Lung microvascular endothelial cell (primary cell): Measurements from ENCODE around the gene MCRIP2. TPM values are rescaled to one million over a fixed set of nuclear protein-coding genes. Genes with fewer than 3 reads are reported as not detected.
A peak's percentile ranks its signal among the peaks of the same experiment; 100 is the strongest.

Source experiments
- DNase-seq, 2 donors: peaks; one replicate each; pipeline versions ENCODE4 v3.0.0 to v3.0.0-alpha.2; 2010; ENCODE audit warnings: low read depth in 2 of 2
- total RNA-seq: library from RNA; depleted of rRNA; stranded (reverse); fragments of >200 nt; gene quantifications from 2 replicates; pipeline ENCODE4 v1.2.1, GENCODE V29; 2014

The MCRIP2 gene
- total RNA-seq, 1 donor from 2014 or later: 11.9 TPM

GRCh38 chr16:631808-632358, 9.7 kb upstream of the MCRIP2 start:
- DNase-seq: no peak

- no peak for DNase-seq
These were observed 8.9 kb upstream of the MCRIP2 start for GRCh38 chr16:632486-633335.

GRCh38 chr16:633336-634050, 8.1 kb upstream of the MCRIP2 start:
- no peak for DNase-seq

DNA sequence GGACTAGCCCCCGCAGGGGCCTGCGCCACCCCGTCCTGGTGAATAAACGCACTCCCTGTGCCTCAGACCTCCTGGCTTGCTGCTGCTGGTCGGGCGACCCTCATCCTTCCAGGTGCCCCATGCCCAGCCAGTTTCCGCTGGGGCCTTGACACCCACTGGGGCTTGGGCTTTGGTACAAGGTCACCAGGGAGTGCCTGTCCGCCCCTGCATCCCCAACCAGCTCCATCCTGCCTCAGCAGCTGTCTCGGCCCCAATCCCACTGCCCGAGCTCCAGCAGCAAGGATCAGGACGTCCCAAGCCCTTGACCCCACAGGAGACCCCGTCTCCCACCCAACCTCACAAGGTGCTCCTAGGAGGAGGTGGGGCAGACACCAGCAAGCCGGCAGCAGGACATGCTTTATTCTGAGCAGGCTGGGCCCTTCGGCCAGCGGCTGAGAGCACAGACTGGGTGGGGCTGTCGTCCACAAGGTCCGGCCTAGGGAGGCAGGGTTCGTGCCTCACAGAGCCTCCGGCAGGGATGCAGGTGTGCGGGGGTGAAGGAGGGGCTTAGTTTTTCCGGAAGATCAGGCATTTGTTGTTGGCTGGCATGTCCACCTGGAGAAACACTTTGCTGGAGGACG, 7.5 kb upstream of the MCRIP2 start:
- no peak for DNase-seq

GRCh38 chr16:634996-635395, 6.6 kb upstream of the MCRIP2 start:
- no peak for DNase-seq

- DNase-seq: no peak
These were observed 5.9 kb upstream of the MCRIP2 start for GRCh38 chr16:635573-636205.

DNA sequence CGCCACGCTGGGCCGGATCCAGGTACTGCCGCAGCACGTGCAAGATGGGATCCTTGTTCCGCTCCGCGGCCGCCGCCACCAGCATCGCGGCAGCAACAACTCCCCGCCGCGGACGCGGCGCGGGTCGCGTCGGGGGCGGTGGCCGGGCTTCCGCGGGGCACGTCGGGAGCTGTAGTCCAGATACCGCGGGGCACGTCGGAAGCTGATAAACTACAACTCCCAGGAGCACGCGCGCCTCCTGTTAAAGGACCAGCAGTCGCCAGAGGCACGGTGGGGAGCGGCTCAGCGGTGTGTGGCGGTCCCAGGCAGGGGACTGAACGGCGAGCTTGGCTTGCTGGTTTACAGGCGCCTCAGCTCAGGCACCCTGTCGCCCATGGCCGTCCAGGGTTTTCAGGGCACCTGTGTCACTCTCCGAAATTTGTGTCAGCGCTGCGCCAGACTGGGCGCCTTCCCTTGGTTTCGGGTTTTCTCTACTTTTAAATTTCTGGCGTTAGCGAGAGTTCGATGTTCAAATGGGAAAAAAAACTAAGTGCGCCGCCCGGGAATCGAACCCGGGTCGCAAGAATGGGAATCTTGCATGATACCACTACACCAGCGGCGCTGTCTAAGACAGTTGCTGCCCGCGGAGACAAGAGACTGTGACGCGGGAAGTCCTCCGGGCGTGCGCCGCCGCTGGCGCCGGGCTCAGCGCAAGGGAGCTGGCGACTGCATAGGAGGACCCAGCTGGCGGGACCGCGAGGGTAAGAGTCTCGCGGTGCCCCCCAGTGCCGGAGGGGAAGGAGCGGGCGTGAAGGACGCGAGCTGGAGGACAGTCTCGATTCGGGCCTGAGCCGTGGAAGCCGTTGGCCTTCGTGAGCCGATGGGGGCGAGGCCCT, 5.2 kb upstream of the MCRIP2 start, which contains the start of gene METTL26:
Gene METTL26, minus strand, starts transcription at position 100 of the 875 bp plus-strand sequence. Its CDS starts 15 bp downstream, at position 85.
- DNase-seq: peak; percentile 96 to 97

- DNase-seq: peak; percentile 89 to 94
These were observed 4.3 kb upstream of the MCRIP2 start for GRCh38 chr16:637081-638018.

DNA sequence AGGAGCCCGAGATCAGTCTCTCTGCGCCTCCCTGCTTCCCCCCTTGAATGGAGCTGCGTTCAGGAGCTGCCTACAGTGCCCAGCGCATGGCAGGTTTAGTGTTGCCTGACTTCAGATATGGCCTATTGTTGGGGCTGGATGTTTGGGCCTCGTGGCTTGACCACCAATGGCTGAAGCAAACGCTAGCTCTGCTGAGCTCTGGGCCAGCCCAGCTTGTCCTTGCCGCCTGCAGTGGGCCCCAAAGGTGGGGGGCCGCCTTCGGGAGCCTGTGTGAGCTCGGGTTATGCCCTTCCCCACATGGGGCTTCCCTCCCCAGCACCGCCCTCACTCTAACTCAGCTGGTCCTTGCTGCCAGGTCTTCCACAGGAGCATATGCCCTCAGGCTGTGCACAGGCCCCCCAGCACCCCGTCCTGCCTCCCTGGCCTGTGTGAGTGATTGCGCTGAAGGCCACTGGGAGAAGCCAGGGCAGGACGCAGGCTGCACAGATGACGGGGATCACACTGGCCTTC, 3.5 kb upstream of the MCRIP2 start:
- DNase-seq: no peak

GRCh38 chr16:638836-639235, 2.8 kb upstream of the MCRIP2 start:
- no peak for DNase-seq

- DNase-seq: no peak
These were observed 1.0 kb upstream of the MCRIP2 start for GRCh38 chr16:640614-641013.

DNA sequence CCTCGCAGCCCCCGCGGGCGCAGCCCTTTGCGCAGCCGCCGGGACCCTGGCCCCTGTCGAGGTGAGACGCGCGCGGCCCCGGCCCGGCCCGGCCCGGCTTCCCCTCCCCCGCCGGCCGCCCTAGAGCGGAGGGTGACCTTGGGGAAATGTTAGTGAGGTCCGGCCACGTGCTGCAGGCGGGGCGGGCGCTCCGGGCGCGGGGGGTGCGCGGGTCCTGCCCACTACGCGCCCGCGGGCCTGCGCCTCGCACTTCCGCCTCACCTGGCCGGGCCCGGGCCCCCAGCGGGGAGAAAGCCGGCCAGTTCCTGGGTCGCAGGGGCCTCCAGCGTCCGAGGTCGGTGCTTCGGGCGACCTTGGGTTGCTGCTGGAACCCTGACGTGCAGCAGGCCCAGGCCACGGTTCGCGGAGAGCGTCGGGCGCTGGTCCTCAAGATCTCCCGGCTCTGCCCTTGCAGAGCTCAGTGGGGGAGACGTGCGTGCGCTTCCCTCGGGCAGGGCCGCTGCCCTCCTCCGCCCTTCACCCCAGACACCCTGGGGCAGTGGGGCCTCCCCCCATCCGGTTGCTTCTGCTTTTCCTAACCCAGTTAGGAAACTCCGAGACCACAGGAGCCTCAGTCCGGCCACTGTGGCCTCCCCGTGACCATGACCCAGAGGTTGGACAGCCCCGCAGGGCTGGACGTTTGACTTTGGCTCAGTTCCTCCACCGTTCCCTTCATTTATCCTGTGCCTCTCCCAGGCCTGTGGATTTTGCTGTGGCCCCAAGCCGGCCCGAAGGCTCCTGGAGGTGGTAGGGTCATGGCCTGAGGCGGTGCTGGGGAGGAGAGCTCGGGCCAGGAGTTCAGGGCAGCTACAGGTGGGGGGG, 791 bp downstream of the MCRIP2 start:
- DNase-seq: peak in 1 of 2 donors; percentile 22

GRCh38 chr16:643050-643368, 1.4 kb downstream of the MCRIP2 start:
- no peak for DNase-seq

- no peak for DNase-seq
These were observed 2.9 kb downstream of the MCRIP2 start for GRCh38 chr16:644556-644955.

GRCh38 chr16:645852-646678, 4.4 kb downstream of the MCRIP2 start:
- no peak for DNase-seq

DNA sequence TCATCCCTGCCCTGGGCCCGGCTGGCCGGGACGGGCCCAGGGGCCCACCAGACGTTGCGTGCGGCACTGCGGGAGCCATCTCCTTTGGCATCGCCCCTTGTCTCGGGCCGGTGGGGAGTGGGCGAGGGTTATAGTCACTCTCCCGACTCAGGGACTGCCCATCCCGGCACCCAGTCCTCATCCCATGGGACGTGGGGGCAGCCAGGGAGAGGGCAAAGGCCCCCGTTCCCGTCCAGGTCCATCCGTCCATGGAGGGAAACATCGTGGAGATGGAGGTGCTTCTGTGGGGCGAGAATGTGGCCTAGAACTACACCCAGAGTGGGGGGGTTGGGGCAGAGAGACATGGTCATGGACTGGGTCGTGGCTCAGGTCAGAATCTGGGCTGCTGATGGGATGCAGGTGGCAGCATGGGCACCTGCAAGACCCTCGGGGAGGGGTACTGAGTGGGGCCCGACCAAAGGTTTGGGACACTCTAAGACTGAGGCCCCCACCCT, 5.1 kb downstream of the MCRIP2 start:
- no peak for DNase-seq
